Measurements from ENCODE around the gene HIKESHI. TPM values are rescaled to one million over a fixed set of nuclear protein-coding genes. Genes with fewer than 3 reads are reported as not detected.

Gene HIKESHI
- polyA plus RNA-seq (2013) = 43.6 TPM

- 0% methylated on average over 25 of the region's 30 CpGs for WGBS (ENCODE audit: insufficient coverage)
- DNase-seq = peak; percentile 86 to 87 (median 86)
- H3K4me3 ChIP-seq (ENCODE audit: control insufficient read depth in 1 of 7, extremely low read depth in 1 of 7, insufficient read depth in 4 of 7, low read depth in 2 of 7, low read length in 6 of 7) = peak within 1 kb of the TSS; percentile 65 to 94 (median 87)
- POLR2A ChIA-PET = interaction anchor here (0.9 kb wide), 1 partner anchor 9 kb away, joined by 3 read pairs; no protein-coding TSS in a partner anchor
- H3K27me3 ChIP-seq (replicated peaks in 2 of 5; ENCODE audit: control insufficient read depth in 4 of 5, insufficient read depth in 5 of 5, low read length in 4 of 5) = peaks cover 0 to 2% (median 0%) of the 10 kb centered on the region in 5 experiments
- CTCF ChIA-PET = interaction anchor here (0.6 to 1.3 kb wide), 2 partner anchors 10 to 305 kb away, joined by 3 to 4 read pairs; no protein-coding TSS in a partner anchor
- no peaks in the 10 kb centered on the region for H3K9me3 ChIP-seq (ENCODE audit: control extremely low read depth in 1 of 5, control insufficient read depth in 4 of 5, insufficient read depth in 2 of 5, low read depth in 1 of 5, low read length in 4 of 5)
- H3K36me3 ChIP-seq (ENCODE audit: control insufficient read depth in 4 of 4, insufficient read depth in 4 of 4, low read length in 3 of 4) = peaks cover 0 to 3% (median under 1%) of the 10 kb centered on the region in 4 experiments
- peaks cover 4 to 10% (median 7%) of the 10 kb centered on the region in 4 experiments for H3K4me1 ChIP-seq (ENCODE audit: control extremely low read depth in 1 of 4, control insufficient read depth in 4 of 4, insufficient read depth in 4 of 4, low read length in 3 of 4)
- peak within 1 kb of the TSS; percentile 79 to 90 for H3K27ac ChIP-seq (ENCODE audit: insufficient read depth in 1 of 2, low read depth in 1 of 2, low read length in 2 of 2, poor library complexity in 1 of 2, severe bottlenecking in 2 of 2)
Observed at GRCh38 chr11:86302092-86302793, at the start of gene HIKESHI. TSS of gene HIKESHI (plus strand) at chr11:86302240. CDS start at chr11:86302449, 209 bp downstream.

- H3K9me3 ChIP-seq (ENCODE audit: control extremely low read depth in 1 of 5, control insufficient read depth in 4 of 5, insufficient read depth in 2 of 5, low read depth in 1 of 5, low read length in 4 of 5) = no peaks in the 10 kb centered on the region
- ChIA-PET POLR2A (no interaction called here), CTCF (no interaction called here)
- no peaks in the 10 kb centered on the region for H3K27me3 ChIP-seq (replicated peaks in 2 of 5; ENCODE audit: control insufficient read depth in 4 of 5, insufficient read depth in 5 of 5, low read length in 4 of 5)
- H3K4me3 ChIP-seq (ENCODE audit: control insufficient read depth in 1 of 7, extremely low read depth in 1 of 7, insufficient read depth in 4 of 7, low read depth in 2 of 7, low read length in 6 of 7) = no peak overlapping the region
- H3K4me1 ChIP-seq (ENCODE audit: control extremely low read depth in 1 of 4, control insufficient read depth in 4 of 4, insufficient read depth in 4 of 4, low read length in 3 of 4) = no peaks in the 10 kb centered on the region
- peaks cover 3 to 38% (median 22%) of the 10 kb centered on the region in 4 experiments for H3K36me3 ChIP-seq (ENCODE audit: control insufficient read depth in 4 of 4, insufficient read depth in 4 of 4, low read length in 3 of 4)
- H3K27ac ChIP-seq (ENCODE audit: insufficient read depth in 1 of 2, low read depth in 1 of 2, low read length in 2 of 2, poor library complexity in 1 of 2, severe bottlenecking in 2 of 2) = no peak overlapping the region
- DNase-seq = no peak
- WGBS (ENCODE audit: insufficient coverage) = no CpG with 5 or more reads among the region's 1 CpG
Observed at GRCh38 chr11:86255896-86256295, 46.1 kb upstream of the HIKESHI start.

- H3K27ac ChIP-seq (ENCODE audit: insufficient read depth in 1 of 2, low read depth in 1 of 2, low read length in 2 of 2, poor library complexity in 1 of 2, severe bottlenecking in 2 of 2) = no peak overlapping the region
- CTCF ChIA-PET = interaction anchor here (0.7 kb wide), 1 partner anchor 42 kb away, joined by 3 read pairs; no protein-coding TSS in a partner anchor
- DNase-seq = no peak
- H3K4me1 ChIP-seq (ENCODE audit: control extremely low read depth in 1 of 4, control insufficient read depth in 4 of 4, insufficient read depth in 4 of 4, low read length in 3 of 4) = no peaks in the 10 kb centered on the region
- POLR2A ChIA-PET = no interaction called here
- H3K4me3 ChIP-seq (ENCODE audit: control insufficient read depth in 1 of 7, extremely low read depth in 1 of 7, insufficient read depth in 4 of 7, low read depth in 2 of 7, low read length in 6 of 7) = no peak overlapping the region
- peaks cover 7 to 38% (median 23%) of the 10 kb centered on the region in 4 experiments for H3K36me3 ChIP-seq (ENCODE audit: control insufficient read depth in 4 of 4, insufficient read depth in 4 of 4, low read length in 3 of 4)
- no peaks in the 10 kb centered on the region for H3K27me3 ChIP-seq (replicated peaks in 2 of 5; ENCODE audit: control insufficient read depth in 4 of 5, insufficient read depth in 5 of 5, low read length in 4 of 5)
- H3K9me3 ChIP-seq (ENCODE audit: control extremely low read depth in 1 of 5, control insufficient read depth in 4 of 5, insufficient read depth in 2 of 5, low read depth in 1 of 5, low read length in 4 of 5) = no peaks in the 10 kb centered on the region
- 67% methylated on average over 3 of the region's 6 CpGs for WGBS (ENCODE audit: insufficient coverage)
Observed at GRCh38 chr11:86256608-86257007, 45.4 kb upstream of the HIKESHI start.

GRCh38 chr11:86257446-86257845 is 44.6 kb upstream of the HIKESHI start:
- peaks cover 9 to 44% (median 29%) of the 10 kb centered on the region in 4 experiments for H3K36me3 ChIP-seq (ENCODE audit: control insufficient read depth in 4 of 4, insufficient read depth in 4 of 4, low read length in 3 of 4)
- POLR2A ChIA-PET = no interaction called here

GRCh38 chr11:86259730-86260129 is 42.3 kb upstream of the HIKESHI start:
- ChIA-PET CTCF (interaction anchor here (0.9 to 1.4 kb wide), 4 partner anchors 10 to 248 kb away, joined by 3 read pairs; no protein-coding TSS in a partner anchor), POLR2A (interaction anchor here (0.5 kb wide), 1 partner anchor 8 kb away, joined by 3 read pairs; no protein-coding TSS in a partner anchor)
- Histone ChIP-seq H3K9me3 (ENCODE audit: control extremely low read depth in 1 of 5, control insufficient read depth in 4 of 5, insufficient read depth in 2 of 5, low read depth in 1 of 5, low read length in 4 of 5) (no peaks in the 10 kb centered on the region), H3K27ac (ENCODE audit: insufficient read depth in 1 of 2, low read depth in 1 of 2, low read length in 2 of 2, poor library complexity in 1 of 2, severe bottlenecking in 2 of 2) (no peak overlapping the region), H3K27me3 (replicated peaks in 2 of 5; ENCODE audit: control insufficient read depth in 4 of 5, insufficient read depth in 5 of 5, low read length in 4 of 5) (no peaks in the 10 kb centered on the region), H3K36me3 (ENCODE audit: control insufficient read depth in 4 of 4, insufficient read depth in 4 of 4, low read length in 3 of 4) (peaks cover 9 to 57% (median 41%) of the 10 kb centered on the region in 4 experiments), H3K4me1 (ENCODE audit: control extremely low read depth in 1 of 4, control insufficient read depth in 4 of 4, insufficient read depth in 4 of 4, low read length in 3 of 4) (no peaks in the 10 kb centered on the region), H3K4me3 (ENCODE audit: control insufficient read depth in 1 of 7, extremely low read depth in 1 of 7, insufficient read depth in 4 of 7, low read depth in 2 of 7, low read length in 6 of 7) (no peak overlapping the region)
- DNase-seq = no peak
- WGBS (ENCODE audit: insufficient coverage) = no CpG with 5 or more reads among the region's 1 CpG

More at GRCh38 chr11:86257446-86257845, 44.6 kb upstream of the HIKESHI start:
- Histone ChIP-seq H3K4me1 (ENCODE audit: control extremely low read depth in 1 of 4, control insufficient read depth in 4 of 4, insufficient read depth in 4 of 4, low read length in 3 of 4) (no peaks in the 10 kb centered on the region), H3K9me3 (ENCODE audit: control extremely low read depth in 1 of 5, control insufficient read depth in 4 of 5, insufficient read depth in 2 of 5, low read depth in 1 of 5, low read length in 4 of 5) (no peaks in the 10 kb centered on the region), H3K27me3 (replicated peaks in 2 of 5; ENCODE audit: control insufficient read depth in 4 of 5, insufficient read depth in 5 of 5, low read length in 4 of 5) (no peaks in the 10 kb centered on the region), H3K27ac (ENCODE audit: insufficient read depth in 1 of 2, low read depth in 1 of 2, low read length in 2 of 2, poor library complexity in 1 of 2, severe bottlenecking in 2 of 2) (no peak overlapping the region), H3K4me3 (ENCODE audit: control insufficient read depth in 1 of 7, extremely low read depth in 1 of 7, insufficient read depth in 4 of 7, low read depth in 2 of 7, low read length in 6 of 7) (no peak overlapping the region)
- CTCF ChIA-PET = interaction anchor here (0.7 kb wide), 1 partner anchor 43 kb away, joined by 3 read pairs; no protein-coding TSS in a partner anchor
- no peak for DNase-seq

GRCh38 chr11:86261328-86261727 is 40.7 kb upstream of the HIKESHI start:
- CTCF ChIA-PET = interaction anchor here (1.0 to 1.1 kb wide), 2 partner anchors 8 to 30 kb away, joined by 3 to 5 read pairs; no protein-coding TSS in a partner anchor
- no peak for DNase-seq
- Histone ChIP-seq H3K4me3 (ENCODE audit: control insufficient read depth in 1 of 7, extremely low read depth in 1 of 7, insufficient read depth in 4 of 7, low read depth in 2 of 7, low read length in 6 of 7) (no peak overlapping the region), H3K4me1 (ENCODE audit: control extremely low read depth in 1 of 4, control insufficient read depth in 4 of 4, insufficient read depth in 4 of 4, low read length in 3 of 4) (no peaks in the 10 kb centered on the region), H3K27me3 (replicated peaks in 2 of 5; ENCODE audit: control insufficient read depth in 4 of 5, insufficient read depth in 5 of 5, low read length in 4 of 5) (no peaks in the 10 kb centered on the region), H3K36me3 (ENCODE audit: control insufficient read depth in 4 of 4, insufficient read depth in 4 of 4, low read length in 3 of 4) (peaks cover 6 to 57% (median 40%) of the 10 kb centered on the region in 4 experiments), H3K9me3 (ENCODE audit: control extremely low read depth in 1 of 5, control insufficient read depth in 4 of 5, insufficient read depth in 2 of 5, low read depth in 1 of 5, low read length in 4 of 5) (no peaks in the 10 kb centered on the region), H3K27ac (ENCODE audit: insufficient read depth in 1 of 2, low read depth in 1 of 2, low read length in 2 of 2, poor library complexity in 1 of 2, severe bottlenecking in 2 of 2) (no peak overlapping the region)
- POLR2A ChIA-PET = no interaction called here
- WGBS (ENCODE audit: insufficient coverage) = 100% methylated on average over 2 of the region's 3 CpGs

GRCh38 chr11:86262387-86262786 is 39.7 kb upstream of the HIKESHI start:
- Histone ChIP-seq H3K27ac (ENCODE audit: insufficient read depth in 1 of 2, low read depth in 1 of 2, low read length in 2 of 2, poor library complexity in 1 of 2, severe bottlenecking in 2 of 2) (no peak overlapping the region), H3K4me1 (ENCODE audit: control extremely low read depth in 1 of 4, control insufficient read depth in 4 of 4, insufficient read depth in 4 of 4, low read length in 3 of 4) (no peaks in the 10 kb centered on the region), H3K9me3 (ENCODE audit: control extremely low read depth in 1 of 5, control insufficient read depth in 4 of 5, insufficient read depth in 2 of 5, low read depth in 1 of 5, low read length in 4 of 5) (no peaks in the 10 kb centered on the region), H3K4me3 (ENCODE audit: control insufficient read depth in 1 of 7, extremely low read depth in 1 of 7, insufficient read depth in 4 of 7, low read depth in 2 of 7, low read length in 6 of 7) (no peak overlapping the region), H3K27me3 (replicated peaks in 2 of 5; ENCODE audit: control insufficient read depth in 4 of 5, insufficient read depth in 5 of 5, low read length in 4 of 5) (no peaks in the 10 kb centered on the region), H3K36me3 (ENCODE audit: control insufficient read depth in 4 of 4, insufficient read depth in 4 of 4, low read length in 3 of 4) (peaks cover 6 to 47% (median 35%) of the 10 kb centered on the region in 4 experiments)
- WGBS (ENCODE audit: insufficient coverage) = 100% methylated on average over 5 of the region's 6 CpGs
- CTCF ChIA-PET = interaction anchor here (0.6 kb wide), 1 partner anchor 374 kb away, joined by 3 read pairs; no protein-coding TSS in a partner anchor
- POLR2A ChIA-PET = no interaction called here
- no peak for DNase-seq

Data from common myeloid progenitor, CD34-positive (primary cell).